ENCODE data around the gene CD34. TPM values are rescaled to one million over a fixed set of nuclear protein-coding genes. Genes with fewer than 3 reads are reported as not detected.
A peak's percentile ranks its signal among the peaks of the same experiment; 100 is the strongest.

The CD34 gene, protein sequence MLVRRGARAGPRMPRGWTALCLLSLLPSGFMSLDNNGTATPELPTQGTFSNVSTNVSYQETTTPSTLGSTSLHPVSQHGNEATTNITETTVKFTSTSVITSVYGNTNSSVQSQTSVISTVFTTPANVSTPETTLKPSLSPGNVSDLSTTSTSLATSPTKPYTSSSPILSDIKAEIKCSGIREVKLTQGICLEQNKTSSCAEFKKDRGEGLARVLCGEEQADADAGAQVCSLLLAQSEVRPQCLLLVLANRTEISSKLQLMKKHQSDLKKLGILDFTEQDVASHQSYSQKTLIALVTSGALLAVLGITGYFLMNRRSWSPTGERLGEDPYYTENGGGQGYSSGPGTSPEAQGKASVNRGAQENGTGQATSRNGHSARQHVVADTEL
- 10 to 100 TPM in 2 of 4 donors, 1 to 10 TPM in 2; 1.1 to 23.7 (median 9.7) TPM for polyA plus RNA-seq
- long read RNA-seq, donor 1: 0 reads
- long read RNA-seq, donor 2, full-length matches to known transcripts: 2 of 2 reads
- long read RNA-seq, donor 2, partial matches to known transcripts: 0 of 2 reads
- long read RNA-seq, donor 2, other reads (novel, unspliced or antisense): 0 of 2 reads
- long read RNA-seq, donor 3, full-length matches to known transcripts: 3 of 17 reads
- long read RNA-seq, donor 3, partial matches to known transcripts: 14 of 17 reads
- long read RNA-seq, donor 3, other reads (novel, unspliced or antisense): 0 of 17 reads
- long read RNA-seq, donor 4: 0 reads
- long read RNA-seq, donor 5, partial matches to known transcripts: 11 of 13 reads
- long read RNA-seq, donor 5, other reads (novel, unspliced or antisense): 0 of 13 reads
- long read RNA-seq, donor 6, full-length matches to known transcripts: 5 of 16 reads
- long read RNA-seq, donor 6, partial matches to known transcripts: 11 of 16 reads
- long read RNA-seq, donor 6, other reads (novel, unspliced or antisense): 0 of 16 reads
- long read RNA-seq, donor 7: 0 reads
- long read RNA-seq, donor 8, full-length matches to known transcripts: 6 of 13 reads
- long read RNA-seq, donor 8, partial matches to known transcripts: 7 of 13 reads
- long read RNA-seq, donor 8, other reads (novel, unspliced or antisense): 0 of 13 reads
- long read RNA-seq, donor 9, full-length matches to known transcripts: 1 of 1 reads
- long read RNA-seq, donor 9, partial matches to known transcripts: 0 of 1 reads
- long read RNA-seq, donor 9, other reads (novel, unspliced or antisense): 0 of 1 reads
- long read RNA-seq, donor 10, full-length matches to known transcripts: 15 of 45 reads
- long read RNA-seq, donor 10, partial matches to known transcripts: 30 of 45 reads
- long read RNA-seq, donor 10, other reads (novel, unspliced or antisense): 0 of 45 reads

DNA sequence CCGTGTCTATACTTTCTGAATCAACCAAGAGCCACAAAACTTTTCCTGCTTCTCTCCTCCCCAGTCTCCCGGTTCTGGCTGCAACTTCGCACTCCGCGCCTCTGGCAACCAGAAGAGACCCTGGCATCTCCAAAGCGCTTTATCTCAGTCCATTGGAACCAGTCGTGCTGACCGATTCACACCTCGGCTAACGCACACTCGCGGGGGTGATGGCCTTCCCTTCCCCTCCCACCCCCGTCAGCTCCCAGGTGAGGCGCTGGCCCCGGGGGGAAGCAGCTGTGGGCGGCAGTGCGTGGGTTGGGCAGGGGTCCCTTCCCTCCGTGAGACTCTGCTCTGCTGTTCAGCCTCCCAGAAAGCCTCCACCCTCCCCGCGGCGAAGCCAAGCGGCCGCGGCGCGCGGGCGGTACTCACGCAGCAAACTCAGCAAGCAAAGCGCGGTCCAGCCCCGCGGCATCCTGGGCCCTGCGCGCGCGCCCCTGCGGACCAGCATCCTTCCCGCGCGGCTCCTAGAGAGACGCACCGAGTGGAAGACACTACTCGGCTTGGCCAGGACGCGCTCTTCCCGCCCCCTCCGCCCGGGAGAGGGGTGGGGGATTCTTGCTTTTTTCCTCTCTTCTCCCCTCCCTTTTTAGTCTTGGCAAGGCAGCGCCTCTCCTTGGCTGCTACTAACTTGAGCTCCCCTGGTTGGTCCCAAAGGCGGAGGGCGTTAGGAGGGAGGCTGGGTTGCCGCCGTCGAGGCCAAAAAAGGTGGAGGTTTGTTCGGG is at the start of gene CD34:
CD34 (minus strand) TSS at position 535 of the 764 bp plus-strand sequence; CDS start at position 490, 45 bp downstream.
- Histone ChIP-seq H3K4me3 (ENCODE audit: low read depth in 1 of 3, low read length in 3 of 3) (peak within 1 kb of the TSS in 1 of 3 donors; percentile 49), H3K36me3 (ENCODE audit: control insufficient read depth in 3 of 3, insufficient read depth in 2 of 3, low read depth in 1 of 3, low read length in 3 of 3) (no peaks in the 10 kb centered on the region), H3K4me1 (ENCODE audit: control insufficient read depth in 3 of 3, insufficient read depth in 2 of 3, low read depth in 1 of 3, low read length in 2 of 3) (peaks cover 0 to 19% (median 2%) of the 10 kb centered on the region in 3 donors), H3K27me3 (ENCODE audit: control insufficient read depth in 3 of 3, insufficient read depth in 3 of 3, low read length in 3 of 3) (peaks cover 0 to 33% (median 12%) of the 10 kb centered on the region in 3 donors), H3K9me3 (ENCODE audit: control insufficient read depth in 2 of 2, insufficient read depth in 1 of 2, low read depth in 1 of 2, low read length in 1 of 2) (no peaks in the 10 kb centered on the region), H3K27ac (ENCODE audit: low read depth in 1 of 3, low read length in 2 of 3) (peak within 1 kb of the TSS in 2 of 3 donors; percentile 30 to 56)
- DNase-seq: peak in 1 of 2 donors; percentile 43
- WGBS, 3 donors: 4 to 10% (median 8%) methylated on average over 52 to 56 of the region's 56 CpGs
- FAIRE-seq: no peak

DNA sequence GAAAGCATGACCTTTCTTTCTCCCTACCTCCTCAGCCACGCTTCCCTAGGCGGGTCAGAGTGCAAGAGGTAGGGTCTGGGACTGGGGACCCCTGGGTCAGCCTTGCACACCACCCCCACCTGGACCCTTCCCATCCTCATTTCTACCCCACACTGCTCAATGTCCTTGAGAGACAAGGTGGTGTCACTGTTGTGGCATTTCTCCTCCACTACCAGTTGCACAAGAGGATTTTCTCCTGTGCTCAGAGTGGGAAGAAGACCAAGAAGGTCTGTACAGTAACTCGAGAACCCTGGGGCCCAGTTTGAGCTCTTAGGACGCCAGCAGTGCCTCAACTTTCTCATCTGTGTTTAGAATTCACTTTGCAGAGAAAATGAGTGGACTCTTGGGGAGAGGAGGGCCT is 49.4 kb upstream of the CD34 start:
- Histone ChIP-seq H3K4me3 (ENCODE audit: low read depth in 1 of 3, low read length in 3 of 3) (no peak overlapping the region), H3K36me3 (ENCODE audit: control insufficient read depth in 3 of 3, insufficient read depth in 2 of 3, low read depth in 1 of 3, low read length in 3 of 3) (no peaks in the 10 kb centered on the region), H3K27me3 (ENCODE audit: control insufficient read depth in 3 of 3, insufficient read depth in 3 of 3, low read length in 3 of 3) (peaks cover 3 to 60% (median 3%) of the 10 kb centered on the region in 3 donors), H3K4me1 (ENCODE audit: control insufficient read depth in 3 of 3, insufficient read depth in 2 of 3, low read depth in 1 of 3, low read length in 2 of 3) (peaks cover 0 to 11% (median 0%) of the 10 kb centered on the region in 3 donors), H3K9me3 (ENCODE audit: control insufficient read depth in 2 of 2, insufficient read depth in 1 of 2, low read depth in 1 of 2, low read length in 1 of 2) (no peaks in the 10 kb centered on the region), H3K27ac (ENCODE audit: low read depth in 1 of 3, low read length in 2 of 3) (no peak overlapping the region)
- FAIRE-seq (no peak), DNase-seq (no peak)
- WGBS, 3 donors: 91 to 97% (median 94%) methylated on average over 4 of the region's 4 CpGs

DNA sequence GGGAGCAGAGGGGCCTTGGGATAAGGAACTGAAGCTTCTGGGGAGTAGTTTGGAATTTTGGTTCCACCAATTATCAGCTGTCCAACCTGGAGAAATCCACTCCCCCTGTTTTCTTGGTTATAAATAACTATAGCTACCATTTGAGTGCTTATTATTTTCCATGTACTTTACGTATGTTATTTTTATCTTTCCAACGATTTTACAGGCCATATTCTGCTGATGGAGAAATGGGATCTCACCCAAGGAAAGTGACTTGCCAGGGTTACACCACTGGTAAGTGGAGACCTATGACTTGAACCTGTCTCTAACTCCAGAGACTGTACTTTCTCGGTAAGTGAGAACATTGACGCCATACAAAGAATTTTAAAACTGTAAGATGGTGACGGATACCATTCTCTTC is 49.0 kb upstream of the CD34 start:
- H3K27me3 ChIP-seq (ENCODE audit: control insufficient read depth in 3 of 3, insufficient read depth in 3 of 3, low read length in 3 of 3): peaks cover 3 to 60% (median 3%) of the 10 kb centered on the region in 3 donors
- no peak overlapping the region for H3K4me3 ChIP-seq (ENCODE audit: low read depth in 1 of 3, low read length in 3 of 3)
- no peaks in the 10 kb centered on the region for H3K36me3 ChIP-seq (ENCODE audit: control insufficient read depth in 3 of 3, insufficient read depth in 2 of 3, low read depth in 1 of 3, low read length in 3 of 3)
- H3K4me1 ChIP-seq (ENCODE audit: control insufficient read depth in 3 of 3, insufficient read depth in 2 of 3, low read depth in 1 of 3, low read length in 2 of 3): peaks cover 0 to 11% (median 0%) of the 10 kb centered on the region in 3 donors
- DNase-seq: no peak
- no peaks in the 10 kb centered on the region for H3K9me3 ChIP-seq (ENCODE audit: control insufficient read depth in 2 of 2, insufficient read depth in 1 of 2, low read depth in 1 of 2, low read length in 1 of 2)
- no peak for FAIRE-seq
- WGBS, 3 donors: 77 to 83% (median 82%) methylated on average over 5 of the region's 5 CpGs
- peak overlapping the region in 1 of 3 donors; percentile 76 for H3K27ac ChIP-seq (ENCODE audit: low read depth in 1 of 3, low read length in 2 of 3)

DNA sequence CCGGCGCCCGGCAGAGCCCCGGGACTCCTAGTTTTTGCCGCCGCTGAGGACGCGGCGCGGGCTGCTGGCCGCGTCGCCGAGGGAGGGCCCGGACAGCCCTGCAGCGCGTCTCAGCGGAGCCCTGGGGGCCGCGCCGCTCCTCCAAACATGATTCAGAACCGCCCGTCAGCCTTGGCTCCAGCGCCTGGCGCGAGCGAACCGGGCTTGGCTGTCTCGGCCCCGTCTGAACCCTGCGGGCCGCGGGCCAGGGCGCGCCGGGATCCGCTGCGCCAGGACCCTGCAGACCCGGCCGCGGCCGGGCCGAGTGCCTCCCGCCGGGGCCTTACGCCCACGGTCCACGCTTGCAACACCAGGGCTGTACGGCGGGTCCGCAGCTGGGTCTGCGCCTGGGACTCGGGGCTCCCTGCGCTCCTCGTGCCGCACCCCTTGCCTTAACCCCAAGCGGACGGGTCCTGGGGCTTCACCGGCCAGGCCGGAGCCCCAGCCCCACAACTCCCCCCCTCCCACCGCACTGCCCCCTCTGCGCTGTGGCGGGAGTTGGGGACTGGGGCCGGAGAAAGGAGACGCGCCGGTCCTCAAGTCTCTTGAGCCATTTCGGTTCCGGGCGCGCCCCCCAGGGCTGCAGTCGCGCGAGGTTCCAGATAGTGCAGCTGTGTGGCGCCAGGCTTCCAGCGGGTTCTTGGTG is 48.4 kb upstream of the CD34 start:
- Histone ChIP-seq H3K27me3 (ENCODE audit: control insufficient read depth in 3 of 3, insufficient read depth in 3 of 3, low read length in 3 of 3) (peaks cover 3 to 59% (median 3%) of the 10 kb centered on the region in 3 donors), H3K4me3 (ENCODE audit: low read depth in 1 of 3, low read length in 3 of 3) (peak overlapping the region in 2 of 3 donors; percentile 27 to 45), H3K27ac (ENCODE audit: low read depth in 1 of 3, low read length in 2 of 3) (peak overlapping the region in 1 of 3 donors; percentile 76), H3K36me3 (ENCODE audit: control insufficient read depth in 3 of 3, insufficient read depth in 2 of 3, low read depth in 1 of 3, low read length in 3 of 3) (no peaks in the 10 kb centered on the region), H3K4me1 (ENCODE audit: control insufficient read depth in 3 of 3, insufficient read depth in 2 of 3, low read depth in 1 of 3, low read length in 2 of 3) (peaks cover 0 to 11% (median 0%) of the 10 kb centered on the region in 3 donors), H3K9me3 (ENCODE audit: control insufficient read depth in 2 of 2, insufficient read depth in 1 of 2, low read depth in 1 of 2, low read length in 1 of 2) (no peaks in the 10 kb centered on the region)
- WGBS, 3 donors: 4 to 6% (median 5%) methylated on average over 64 to 76 of the region's 76 CpGs
- DNase-seq (peak; percentile 10 to 61), FAIRE-seq (no peak)

DNA sequence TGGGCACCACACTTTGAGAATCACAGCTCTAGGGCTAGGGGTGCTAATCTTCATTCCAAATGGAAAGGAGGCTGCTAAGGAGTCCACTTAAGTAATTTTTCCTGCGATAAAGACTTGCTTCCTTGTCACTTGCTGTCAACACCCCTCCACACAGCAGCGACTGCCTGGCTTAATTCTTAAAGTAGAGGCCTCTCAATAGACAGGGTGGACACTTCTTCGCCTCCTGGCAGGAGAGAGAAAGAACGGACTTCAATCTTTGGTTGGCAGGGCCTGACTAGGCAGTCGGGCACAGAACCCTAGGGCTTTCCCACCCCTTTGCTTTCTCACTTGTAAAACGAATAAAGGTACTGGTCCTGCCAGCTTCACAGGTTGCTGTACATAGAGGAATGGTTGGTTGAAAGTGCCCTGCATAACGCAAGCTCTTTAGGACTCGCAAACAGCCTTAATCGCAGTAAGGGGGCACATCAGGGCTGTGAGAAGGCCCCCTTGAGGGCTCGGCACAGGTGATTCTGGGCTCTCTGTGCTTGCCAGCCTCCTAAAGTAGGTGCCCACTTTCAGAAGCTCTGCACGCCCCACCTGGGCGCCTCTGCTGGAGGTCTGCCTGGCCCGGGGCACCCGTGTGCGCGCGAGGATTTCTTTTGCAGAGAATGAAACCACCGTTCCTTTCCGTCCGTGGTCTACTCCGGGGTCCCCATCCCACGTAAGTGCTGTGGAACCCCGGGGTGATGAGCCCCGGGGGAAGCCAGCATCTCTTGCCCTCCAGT is 47.6 kb upstream of the CD34 start:
- H3K4me1 ChIP-seq (ENCODE audit: control insufficient read depth in 3 of 3, insufficient read depth in 2 of 3, low read depth in 1 of 3, low read length in 2 of 3): peaks cover 0 to 7% (median 0%) of the 10 kb centered on the region in 3 donors

DNA sequence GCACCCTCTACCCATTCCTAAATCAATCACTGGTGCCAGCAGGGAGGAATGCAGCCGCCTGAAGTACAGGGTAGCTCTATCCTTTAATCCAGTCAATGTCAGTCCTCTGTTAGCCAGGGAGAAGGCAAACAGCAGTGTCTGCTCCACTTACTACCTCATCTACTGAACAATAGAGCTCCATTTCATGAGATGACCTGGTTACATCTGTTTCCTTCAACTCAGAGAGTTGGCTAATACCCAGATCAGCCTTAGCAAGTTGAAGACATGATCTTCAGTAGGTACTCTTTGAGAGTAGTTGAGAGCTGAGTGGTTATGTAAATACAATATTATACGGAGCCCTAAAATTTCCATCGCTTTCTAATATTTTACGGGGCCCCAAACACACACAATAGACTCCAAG is 46.1 kb upstream of the CD34 start:
- no peak overlapping the region for H3K4me3 ChIP-seq (ENCODE audit: low read depth in 1 of 3, low read length in 3 of 3)

More for the DNA sequence above, 47.6 kb upstream of the CD34 start:
- FAIRE-seq (no peak), DNase-seq (no peak)
- H3K4me3 ChIP-seq (ENCODE audit: low read depth in 1 of 3, low read length in 3 of 3): peak overlapping the region in 2 of 3 donors; percentile 20 to 45
- peak overlapping the region in 1 of 3 donors; percentile 76 for H3K27ac ChIP-seq (ENCODE audit: low read depth in 1 of 3, low read length in 2 of 3)
- peaks cover 0 to 6% of the 10 kb centered on the region in 2 donors for H3K9me3 ChIP-seq (ENCODE audit: control insufficient read depth in 2 of 2, insufficient read depth in 1 of 2, low read depth in 1 of 2, low read length in 1 of 2)
- H3K27me3 ChIP-seq (ENCODE audit: control insufficient read depth in 3 of 3, insufficient read depth in 3 of 3, low read length in 3 of 3): peaks cover 3 to 53% (median 3%) of the 10 kb centered on the region in 3 donors
- WGBS, 3 donors: 34 to 44% (median 41%) methylated on average over 17 to 24 of the region's 24 CpGs
- H3K36me3 ChIP-seq (ENCODE audit: control insufficient read depth in 3 of 3, insufficient read depth in 2 of 3, low read depth in 1 of 3, low read length in 3 of 3): no peaks in the 10 kb centered on the region

More for the DNA sequence above, 46.1 kb upstream of the CD34 start:
- Histone ChIP-seq H3K4me1 (ENCODE audit: control insufficient read depth in 3 of 3, insufficient read depth in 2 of 3, low read depth in 1 of 3, low read length in 2 of 3) (no peaks in the 10 kb centered on the region), H3K36me3 (ENCODE audit: control insufficient read depth in 3 of 3, insufficient read depth in 2 of 3, low read depth in 1 of 3, low read length in 3 of 3) (no peaks in the 10 kb centered on the region), H3K9me3 (ENCODE audit: control insufficient read depth in 2 of 2, insufficient read depth in 1 of 2, low read depth in 1 of 2, low read length in 1 of 2) (peaks cover 0 to 6% of the 10 kb centered on the region in 2 donors), H3K27ac (ENCODE audit: low read depth in 1 of 3, low read length in 2 of 3) (no peak overlapping the region), H3K27me3 (ENCODE audit: control insufficient read depth in 3 of 3, insufficient read depth in 3 of 3, low read length in 3 of 3) (peaks cover 3 to 53% (median 3%) of the 10 kb centered on the region in 3 donors)
- WGBS, 3 donors: 65 to 92% (median 79%) methylated on average over 4 of the region's 4 CpGs
- DNase-seq: no peak
- FAIRE-seq: no peak
